Measurements from ENCODE around the gene TBC1D8. TPM values are rescaled to one million over a fixed set of nuclear protein-coding genes. Genes with fewer than 3 reads are reported as not detected.

The TBC1D8 gene
- total and polyA plus RNA-seq, 2 of the 13 experiments (the other 11 are each of a cell fraction or from before 2014, with no cell fraction given), result 45.1 to 95.4 TPM

DNA sequence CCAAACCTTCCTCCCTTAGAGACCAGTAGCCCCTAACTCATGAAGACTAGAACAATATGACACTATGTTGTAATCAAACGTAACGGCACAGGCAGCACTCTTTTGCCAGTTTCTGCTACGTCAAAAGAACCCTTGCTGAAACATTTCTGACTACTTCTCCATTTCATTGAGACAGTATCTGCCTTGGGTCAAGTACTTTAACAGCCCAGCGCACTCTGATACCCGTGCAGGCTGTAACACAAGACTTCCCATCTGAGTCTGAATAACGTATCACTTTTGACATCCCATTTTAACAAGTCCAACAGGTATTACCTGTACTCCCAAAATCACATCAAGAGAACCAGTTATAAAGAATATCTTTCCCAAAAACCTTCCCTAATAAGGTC is 38.4 kb downstream of the TBC1D8 start:
- ChIA-PET POLR2A (interaction anchor here (1.6 kb wide), 1 partner anchor 37 kb away, joined by 7 read pairs; no protein-coding TSS in a partner anchor), CTCF (ENCODE audit: low intra/inter-chr PET ratio, low total read pairs) (no interaction called here)
- 97% methylated on average over 6 of the region's 6 CpGs for WGBS (ENCODE audit: low lambda C conversion rate)
- Histone ChIP-seq H3K4me2 (ENCODE audit: low read depth, low read length) (0 out of 2 replicates have a peak overlapping the region, but pooled peaks have one; percentile 7), H3K27me3 (ENCODE audit: control insufficient read depth in 1 of 2, insufficient read depth in 2 of 2, low read length in 2 of 2) (no peaks in the 10 kb centered on the region), H3K79me2 (ENCODE audit: insufficient read depth, low read length) (peaks cover 87% of the 10 kb centered on the region), H3K9me3 (ENCODE audit: low read length) (no peaks in the 10 kb centered on the region), H3K36me3 (replicated peaks in 1 of 2; ENCODE audit: control insufficient read depth in 1 of 2, insufficient read depth in 2 of 2, low read length in 2 of 2) (peaks cover 0 to 7% of the 10 kb centered on the region in 2 experiments; a peak in 2 of 5 replicates), H3K27ac (ENCODE audit: extremely low read length, insufficient read depth, low read length) (peak overlapping the region; percentile 100), H3K4me3 (replicated peaks in 1 of 3; ENCODE audit: insufficient read depth in 1 of 3, low read depth in 2 of 3, low read length in 3 of 3) (no peak overlapping the region), H2AFZ (ENCODE audit: low read length) (no peak overlapping the region), H3K9ac (ENCODE audit: insufficient read depth, low read depth, low read length) (no peak overlapping the region), H3K4me1 (ENCODE audit: insufficient read depth, low read length) (peaks cover 94% of the 10 kb centered on the region), H4K20me1 (ENCODE audit: insufficient read depth, low read length) (peaks cover 21% of the 10 kb centered on the region; the same call in 1 of the 2 replicates)
- DNase-seq (ENCODE audit: low spot score) (no peak), FAIRE-seq (no peak), ATAC-seq (no peak)
- TF ChIP-seq RFX1 (IDR thresholded peaks at IDR 0.05) (no peak), CBX5 (CRISPR knock-in tag; IDR thresholded peaks at IDR 0.05; ENCODE audit: borderline replicate concordance) (no peak), TCF7L2 (IDR thresholded peaks at IDR 0.05; ENCODE audit: low read depth, low read length) (no peak), ZNF792 (CRISPR knock-in tag; IDR thresholded peaks at IDR 0.05) (no peak), HOXD1 (CRISPR knock-in tag; IDR thresholded peaks at IDR 0.05) (no peak), NFRKB (IDR thresholded peaks at IDR 0.05) (no peak), ZNF160 (CRISPR knock-in tag; IDR thresholded peaks at IDR 0.05) (no peak), MTF2 (CRISPR knock-in tag; IDR thresholded peaks at IDR 0.05; ENCODE audit: borderline replicate concordance) (no peak)
- TF ChIP-seq, protein P1, sequence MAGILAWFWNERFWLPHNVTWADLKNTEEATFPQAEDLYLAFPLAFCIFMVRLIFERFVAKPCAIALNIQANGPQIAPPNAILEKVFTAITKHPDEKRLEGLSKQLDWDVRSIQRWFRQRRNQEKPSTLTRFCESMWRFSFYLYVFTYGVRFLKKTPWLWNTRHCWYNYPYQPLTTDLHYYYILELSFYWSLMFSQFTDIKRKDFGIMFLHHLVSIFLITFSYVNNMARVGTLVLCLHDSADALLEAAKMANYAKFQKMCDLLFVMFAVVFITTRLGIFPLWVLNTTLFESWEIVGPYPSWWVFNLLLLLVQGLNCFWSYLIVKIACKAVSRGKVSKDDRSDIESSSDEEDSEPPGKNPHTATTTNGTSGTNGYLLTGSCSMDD (CRISPR knock-in tag; IDR thresholded peaks at IDR 0.05), result no peak
- BruUV-seq (replicated peaks), result no TSS peak
- intact Hi-C loops (cut with micrococcal nuclease; ENCODE audit: unreplicated experiment), result no loop called here
- in situ Hi-C loops (cut with HindIII; ENCODE audit: extremely low pct_ligation_motif_present, low pct_unique_long_range_greater_than_20kb), result no loop called here

Measured in HepG2 (cell line).